NCI-H774 (cell line): ENCODE data around the gene LPCAT4.
A peak's percentile ranks its signal among the peaks of the same experiment; 100 is the strongest.

Source experiments
- DNase-seq: peaks from one replicate; lab custom pipeline; 2025; lab: John Stamatoyannopoulos, UW

The LPCAT4 gene

DNA sequence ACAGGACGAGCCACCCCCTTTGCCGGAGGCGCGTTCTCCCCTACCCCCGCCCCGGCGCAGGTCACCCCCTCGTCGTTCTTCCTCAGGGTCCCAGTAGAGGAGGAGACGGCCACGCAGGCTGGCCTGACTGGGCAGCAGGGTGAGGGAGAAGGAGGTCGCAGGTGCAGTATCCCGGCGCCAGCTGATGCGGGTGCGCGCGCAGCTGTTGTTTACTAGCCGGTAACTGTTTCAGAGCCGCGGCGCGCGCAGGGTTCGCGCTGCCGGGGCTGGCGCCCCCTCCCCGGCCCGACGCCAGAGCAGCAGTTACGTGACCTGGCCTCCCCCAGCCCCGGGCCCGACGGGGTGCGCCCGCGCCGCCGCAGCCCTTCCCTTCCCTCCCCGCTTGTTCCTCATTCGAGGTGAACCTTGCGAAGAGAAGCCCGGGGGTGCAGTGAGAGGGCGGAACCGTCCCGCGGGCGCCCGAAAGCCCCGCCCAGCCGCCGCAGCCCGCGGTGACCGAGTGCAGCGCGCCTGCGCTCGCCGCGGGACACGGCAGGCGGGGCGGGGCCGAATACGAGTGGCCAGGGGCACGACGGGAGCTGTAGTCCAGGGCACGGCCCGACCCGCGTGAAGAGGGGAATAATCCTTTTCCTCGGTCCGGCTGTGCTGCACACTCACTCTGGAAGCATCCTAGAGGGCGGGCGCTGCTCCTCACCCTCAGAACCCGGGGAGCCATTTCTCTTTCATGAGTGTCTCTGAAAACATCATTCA, 29.3 kb downstream of the LPCAT4 start, which contains the start of gene SLC12A6:
Gene SLC12A6, minus strand, starts transcription at position 225 of the 750 bp plus-strand sequence. CDS start 1,101 bp downstream, outside the sequence.
- peak; percentile 85 for DNase-seq

DNA sequence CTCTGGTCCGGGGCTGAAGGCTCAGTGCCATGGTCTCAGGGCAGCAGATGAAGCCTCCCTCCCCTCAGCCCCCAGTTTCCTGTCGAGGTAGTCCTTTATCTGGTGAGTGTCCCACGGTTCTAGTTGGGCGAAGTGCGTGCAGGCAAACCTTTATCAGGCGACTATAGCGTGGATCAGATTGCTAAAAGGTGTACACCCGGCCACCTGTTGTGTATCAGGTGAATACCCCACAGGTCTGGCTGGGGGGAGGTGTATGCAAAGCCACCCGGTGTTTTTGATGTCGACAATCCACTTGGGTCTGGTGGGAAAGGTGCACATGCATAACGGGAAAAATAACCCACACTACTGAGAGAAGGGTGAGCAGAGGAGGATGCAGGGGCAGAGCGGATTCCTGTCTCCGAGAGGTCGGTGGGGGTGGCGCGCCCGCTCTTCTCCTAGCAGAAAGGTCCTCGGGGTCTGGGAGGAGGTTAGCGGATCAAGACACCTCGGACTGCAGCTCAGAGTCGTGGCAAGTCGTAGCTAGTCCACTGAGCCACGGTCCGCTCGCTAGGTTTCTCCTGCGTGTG, 29.9 kb downstream of the LPCAT4 start:
- DNase-seq, result no peak

DNA sequence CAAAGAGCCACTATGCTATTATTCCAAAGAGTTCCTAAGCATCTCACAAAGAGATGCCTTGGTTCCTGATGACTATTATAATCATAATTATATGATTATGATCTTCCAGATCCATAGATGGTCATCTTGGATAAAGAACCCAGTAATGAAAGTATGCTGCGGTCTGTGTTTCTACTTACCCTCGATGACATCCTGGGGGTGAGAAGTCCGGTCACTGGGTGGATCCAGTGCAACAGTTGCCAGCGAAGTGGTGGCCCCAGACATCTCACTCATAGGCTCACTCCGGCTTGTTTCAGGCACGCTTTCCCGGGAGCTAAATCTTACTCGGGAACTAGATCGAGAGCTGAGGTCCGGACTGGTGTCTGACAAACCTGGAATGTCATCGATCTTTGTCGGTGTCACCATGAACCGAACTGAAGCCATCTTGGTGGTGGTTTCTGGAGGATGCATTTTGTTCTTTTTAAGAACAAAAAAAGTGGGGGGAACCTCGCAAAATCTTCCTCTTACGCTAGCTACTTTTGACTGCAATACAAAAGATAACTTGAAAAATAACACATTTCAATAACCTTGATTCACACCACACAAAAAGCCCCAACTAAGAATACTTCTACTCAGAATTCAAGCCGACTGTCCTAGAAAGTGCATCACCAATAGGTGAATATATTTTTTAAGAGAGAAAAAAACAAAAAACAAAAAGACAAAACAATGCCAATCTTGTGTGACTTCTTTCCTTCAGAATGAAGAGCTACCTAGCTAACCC, 30.6 kb downstream of the LPCAT4 start:
- no peak for DNase-seq

DNA sequence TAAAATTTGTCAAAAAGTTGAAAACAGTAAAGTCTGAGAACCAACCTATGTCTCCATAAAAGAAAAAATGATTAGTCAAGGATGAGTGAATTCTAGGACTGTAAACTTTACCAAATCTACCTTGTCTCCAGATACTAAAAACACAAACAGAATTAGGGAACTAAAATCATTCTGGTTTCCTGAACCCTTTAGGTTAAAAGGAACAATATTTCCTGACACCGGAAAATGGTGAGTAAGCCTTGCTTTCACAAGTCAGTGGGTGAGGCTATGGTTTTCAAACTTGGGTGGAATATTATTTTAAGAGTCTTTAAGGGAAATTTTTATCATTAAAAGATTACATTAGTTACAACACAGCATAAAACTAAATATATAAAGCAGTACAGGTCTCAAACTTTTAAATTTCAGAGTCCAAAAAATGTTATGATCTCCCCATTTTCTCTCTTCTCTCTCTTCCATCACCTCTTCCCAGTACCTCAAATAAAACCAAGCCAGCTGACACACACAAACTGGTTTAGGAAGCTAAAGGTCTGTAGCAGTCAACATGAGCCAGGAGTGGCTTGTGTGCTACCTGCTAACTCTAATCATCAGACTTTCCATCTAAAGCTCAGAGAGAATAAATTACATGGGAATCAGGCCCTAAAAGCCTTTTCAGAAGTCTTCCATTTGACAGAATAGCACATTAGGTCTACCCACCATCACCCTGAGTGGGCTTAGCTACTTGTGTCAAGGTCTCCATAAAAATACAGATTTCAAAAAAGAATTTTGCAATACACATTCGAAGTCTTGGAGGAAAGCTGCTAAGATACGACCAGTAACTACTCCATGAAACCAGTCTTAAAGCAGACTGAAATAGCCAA, 31.6 kb downstream of the LPCAT4 start:
- DNase-seq, result no peak

DNA sequence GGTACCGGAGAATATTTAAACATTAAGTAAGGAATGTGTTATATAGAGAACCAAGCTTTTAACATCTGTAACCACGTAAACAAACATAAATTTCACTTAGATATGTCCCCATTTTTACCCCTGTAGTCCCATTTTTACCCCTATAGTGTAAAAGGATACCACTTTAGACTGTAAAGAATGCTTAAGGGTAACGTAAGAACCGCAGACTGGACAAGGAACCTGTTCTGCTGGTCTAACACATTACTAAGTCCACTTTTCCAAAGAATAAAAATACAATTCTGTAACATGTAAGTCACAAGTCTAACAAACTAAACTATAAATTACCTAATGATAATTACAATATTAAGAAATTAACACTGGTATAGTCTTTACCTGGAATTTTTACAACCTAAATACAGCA, 32.3 kb downstream of the LPCAT4 start:
- no peak for DNase-seq

DNA sequence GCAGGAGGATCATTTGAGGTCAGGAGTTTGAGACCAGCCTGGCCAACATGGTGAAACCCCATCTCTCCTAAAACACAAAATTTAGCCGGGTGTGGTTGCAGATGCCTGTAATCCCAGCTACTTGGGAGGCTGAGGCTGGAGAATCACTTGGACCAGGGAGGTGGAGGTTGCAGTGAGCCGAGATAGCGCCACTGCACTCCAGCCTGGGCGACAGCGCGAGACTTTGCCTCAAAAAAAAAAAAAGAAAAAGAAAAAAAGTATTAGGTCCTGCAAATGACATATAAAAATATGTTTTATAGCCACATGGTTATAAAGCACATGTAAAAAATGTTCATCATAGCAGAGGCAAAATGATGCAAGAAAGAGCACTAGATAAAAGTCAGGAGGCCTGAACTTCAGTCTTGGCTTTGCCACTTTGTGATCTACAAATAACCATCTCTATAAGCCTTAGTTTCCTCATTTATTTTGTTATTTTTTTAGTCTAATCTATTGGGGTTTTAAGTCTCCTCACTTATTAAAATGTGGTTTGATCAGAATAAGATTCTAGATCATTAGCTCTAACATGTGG, 34.4 kb downstream of the LPCAT4 start:
- DNase-seq, result no peak

DNA sequence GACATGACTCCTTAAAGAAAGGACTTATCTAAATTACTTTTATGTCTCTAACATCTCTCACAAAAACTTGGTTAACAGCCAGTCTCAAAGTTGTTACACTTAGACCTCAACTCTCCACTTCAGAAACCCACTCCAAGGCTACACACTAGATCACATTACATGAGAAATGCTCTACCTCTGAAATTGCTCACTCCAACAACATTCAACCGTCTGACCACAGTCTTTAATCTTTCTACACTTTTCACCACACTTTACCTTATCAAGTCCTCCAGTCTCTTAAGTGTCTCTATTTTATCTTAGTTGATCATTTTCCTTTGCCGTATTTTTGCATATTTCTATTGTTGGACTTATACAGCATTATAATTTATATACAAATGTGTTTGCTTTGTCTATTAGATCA, 35.2 kb downstream of the LPCAT4 start:
- DNase-seq, result no peak

DNA sequence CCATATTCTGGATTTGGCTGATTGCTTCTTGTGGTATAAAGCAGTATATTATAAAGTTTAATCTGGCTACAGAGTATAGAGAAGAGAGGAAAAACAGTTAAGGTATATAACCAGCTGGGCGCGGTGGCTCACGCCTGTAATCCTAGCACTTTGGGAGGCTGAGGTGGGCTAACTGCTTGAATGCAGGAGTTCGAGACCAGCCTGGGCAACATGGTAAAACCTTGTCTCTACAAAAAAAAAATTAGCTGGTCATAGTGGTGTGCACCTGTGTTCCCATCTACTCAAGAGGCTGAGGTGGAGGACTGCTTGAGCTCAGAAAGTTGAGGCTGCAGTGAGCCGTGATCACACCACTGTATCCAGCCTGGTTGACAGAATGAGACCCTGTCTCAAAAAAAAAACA, 36.7 kb downstream of the LPCAT4 start:
- DNase-seq, result no peak

DNA sequence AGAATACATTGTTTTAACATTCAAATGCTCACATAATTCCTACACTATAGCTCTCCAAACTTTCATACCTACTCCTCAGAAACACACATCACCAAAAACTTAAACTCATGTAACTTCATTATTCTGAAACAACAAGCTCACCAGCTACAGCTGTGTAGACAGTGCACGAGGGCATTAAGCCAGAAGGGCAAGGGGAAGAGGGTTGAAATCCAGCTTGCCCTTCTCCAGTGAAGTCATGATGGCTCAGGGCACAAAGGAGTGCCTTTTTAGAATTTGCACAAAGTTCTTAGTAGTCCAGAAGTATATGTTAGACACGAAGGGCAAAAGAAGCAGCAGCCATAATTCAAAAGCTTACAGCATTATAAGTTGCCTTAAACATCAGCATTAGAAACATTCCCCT, 38.0 kb downstream of the LPCAT4 start:
- DNase-seq, result no peak

DNA sequence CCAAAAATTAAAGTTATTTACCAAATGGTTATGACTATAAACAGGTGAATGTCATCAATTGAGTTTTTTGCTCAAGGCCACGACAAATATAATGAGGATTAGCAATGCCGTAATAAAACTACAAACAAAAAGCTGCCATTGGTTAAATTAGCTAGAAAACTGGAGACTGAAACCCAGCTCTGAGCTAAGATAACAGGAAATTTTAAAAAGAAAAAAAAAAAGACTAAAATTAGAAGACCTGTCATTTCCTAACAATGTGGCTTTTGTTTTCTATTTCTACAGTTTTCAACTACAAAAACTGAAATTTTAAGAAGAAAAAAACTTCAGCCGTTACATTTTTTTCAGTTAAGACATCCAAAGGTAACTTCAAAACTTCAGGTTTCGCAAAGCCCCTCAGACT, 39.1 kb downstream of the LPCAT4 start:
- no peak for DNase-seq

DNA sequence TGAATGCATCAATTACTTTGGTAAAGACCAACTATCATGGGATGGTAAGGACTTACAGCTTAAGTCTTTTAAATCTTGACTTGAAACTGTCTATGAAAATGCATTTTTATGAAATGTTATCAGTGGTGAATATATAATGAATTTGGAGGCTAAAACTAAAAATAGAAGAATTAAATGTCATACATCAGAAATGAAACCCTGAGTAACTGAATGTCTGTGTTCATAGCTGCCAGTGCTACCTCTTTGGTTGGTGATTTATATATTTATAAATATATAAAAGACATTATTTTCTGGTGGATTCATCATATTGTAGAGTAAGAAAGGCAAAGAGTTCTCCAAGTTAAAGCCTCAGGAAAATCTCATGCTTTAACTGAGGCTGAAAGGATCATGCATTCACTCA, 41.6 kb downstream of the LPCAT4 start:
- DNase-seq, result no peak

DNA sequence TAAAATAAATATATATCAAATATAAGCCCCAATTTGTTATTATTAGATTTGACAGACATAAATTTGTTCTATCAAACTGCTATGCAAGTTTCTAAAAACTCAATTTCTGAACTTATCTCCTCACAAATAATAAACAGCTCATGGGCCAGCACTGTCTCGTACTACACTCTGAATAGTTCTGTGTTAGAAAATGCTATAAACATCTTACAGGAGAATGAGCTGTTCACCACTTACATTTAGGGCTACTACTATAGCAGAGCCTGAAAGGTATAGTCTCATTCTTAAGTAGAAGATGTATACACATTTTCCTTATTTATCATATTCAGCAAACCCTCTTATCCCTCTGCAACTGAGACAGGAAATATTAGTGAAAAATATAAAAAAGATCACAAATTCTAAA, 42.1 kb downstream of the LPCAT4 start:
- DNase-seq, result no peak

DNA sequence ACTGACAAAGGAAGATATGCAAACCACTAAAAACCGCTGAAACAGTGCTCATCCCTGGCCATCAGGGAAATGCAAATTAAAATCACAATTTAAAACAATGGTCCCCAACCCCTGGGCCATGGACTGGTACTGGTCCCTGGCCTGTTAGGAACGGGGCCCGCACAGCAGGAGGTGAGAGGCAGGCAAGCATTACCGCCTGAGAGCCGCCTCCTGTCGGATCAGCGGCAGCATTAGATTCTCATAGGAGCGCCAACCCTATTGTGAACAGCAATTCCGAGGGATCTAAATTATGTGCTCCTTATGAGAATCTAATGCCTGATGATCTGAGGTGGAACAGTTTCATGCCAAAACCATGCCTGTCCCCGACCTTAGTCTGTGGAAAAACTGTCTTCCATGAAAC, 43.8 kb downstream of the LPCAT4 start:
- DNase-seq, result no peak

DNA sequence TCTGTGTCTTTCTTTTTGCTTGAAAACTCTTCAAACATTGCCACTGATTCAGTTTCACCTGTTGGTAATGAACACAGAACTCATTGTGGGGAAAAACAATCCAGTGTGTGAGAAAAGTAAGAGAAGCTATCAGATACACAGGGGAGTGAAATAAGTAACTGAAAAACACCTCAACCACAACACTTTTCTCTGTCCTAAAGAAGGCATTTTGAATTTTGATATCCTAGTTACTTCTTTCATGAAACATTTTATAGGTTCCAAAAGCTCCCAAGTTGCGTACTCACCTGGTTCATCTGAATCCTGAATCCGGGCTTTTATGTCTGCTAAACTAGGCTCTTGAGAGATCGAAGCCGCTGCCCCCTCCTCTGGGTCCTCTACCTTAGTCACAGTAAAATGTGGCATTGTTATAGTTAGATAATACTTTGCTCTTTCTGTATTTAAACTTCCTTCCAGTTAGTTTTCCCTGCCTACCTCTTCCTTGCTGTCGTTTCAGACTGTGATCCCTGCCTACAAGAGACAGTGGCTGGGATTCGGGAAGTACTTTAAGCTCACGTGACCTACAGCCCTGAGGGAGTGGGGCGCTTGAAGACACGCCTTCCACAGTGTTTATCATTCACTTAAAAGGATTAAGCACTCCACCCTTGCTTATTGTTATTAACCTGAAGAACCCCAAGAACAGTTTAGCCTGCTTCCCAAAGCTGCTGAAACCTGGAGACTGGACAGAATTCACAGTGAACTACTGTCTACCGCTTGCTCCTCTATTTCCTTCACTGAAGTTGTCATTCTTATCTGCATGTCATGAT, 48.5 kb downstream of the LPCAT4 start:
- DNase-seq, result peak; percentile 54

DNA sequence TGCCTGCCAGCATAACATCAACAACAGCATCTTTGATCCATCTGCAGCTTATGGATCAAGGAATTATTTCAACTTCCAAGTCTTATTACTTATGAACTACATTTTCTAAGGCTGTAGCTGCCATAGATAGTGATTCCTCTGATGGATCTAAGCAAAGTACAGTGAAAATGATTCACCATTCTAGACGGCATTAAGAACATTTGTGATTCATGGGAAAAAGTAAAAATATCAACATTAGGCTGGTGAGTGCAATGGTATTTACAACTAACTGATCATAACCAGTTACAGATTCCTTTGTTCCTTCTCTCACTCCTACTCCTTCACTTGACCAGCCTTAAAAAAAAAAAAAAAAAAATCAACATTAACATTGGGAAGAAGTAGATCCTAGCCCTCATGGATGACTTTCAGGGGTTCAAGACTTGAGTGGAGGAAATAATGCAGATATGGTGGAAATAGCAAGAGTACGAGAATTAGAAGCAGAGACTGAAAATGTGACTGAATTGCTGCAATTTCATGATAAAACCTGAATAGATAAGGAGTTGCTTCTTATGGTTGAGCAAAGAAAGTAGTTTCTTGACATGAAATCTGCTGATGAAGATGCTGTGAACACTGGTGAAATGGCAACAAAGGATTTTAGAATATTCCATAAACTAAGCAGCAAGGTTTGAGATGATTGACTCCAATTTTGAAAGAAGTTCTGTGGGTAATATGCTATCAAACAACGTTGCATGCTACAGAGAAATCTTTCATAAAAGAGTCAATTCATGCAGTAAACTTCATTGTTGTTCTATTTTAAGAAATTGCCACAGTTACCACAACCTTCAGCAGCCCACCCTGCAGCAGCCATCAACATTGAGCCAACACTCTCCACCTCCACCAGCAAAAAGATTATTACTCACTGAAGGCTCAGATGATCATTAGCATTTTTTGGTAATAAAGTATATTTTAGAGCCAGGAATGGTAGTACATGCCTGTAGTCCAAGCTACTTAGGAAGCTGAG, 52.2 kb downstream of the LPCAT4 start:
- DNase-seq, result no peak

DNA sequence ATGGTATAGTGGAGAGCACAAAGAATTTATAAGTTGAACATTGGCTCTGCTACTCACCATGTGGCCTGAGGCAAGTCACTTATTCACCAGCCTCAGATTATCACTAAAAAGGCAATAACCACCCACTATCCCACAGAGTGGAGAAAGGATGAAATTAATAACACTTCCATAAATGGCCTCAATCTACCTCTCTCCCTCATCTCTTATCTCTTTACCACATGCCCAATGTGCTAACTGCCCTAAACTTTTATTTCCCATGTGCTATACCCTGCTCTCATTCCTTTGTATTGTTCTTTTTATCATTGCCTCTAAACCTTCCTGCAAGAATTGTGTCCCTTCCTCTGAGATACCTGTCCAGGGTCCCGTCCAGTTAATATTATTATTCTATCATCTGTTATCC, 55.4 kb downstream of the LPCAT4 start:
- DNase-seq, result no peak
